ENCODE measurements around the gene MEP1B.
A peak's percentile ranks its signal among the peaks of the same experiment; 100 is the strongest.
"Not testable (repeated sequence)": the region's sequence is repeated elsewhere in the genome, so short reads cannot be mapped to it uniquely, and the experiment has no call there.

The MEP1B gene

DNA sequence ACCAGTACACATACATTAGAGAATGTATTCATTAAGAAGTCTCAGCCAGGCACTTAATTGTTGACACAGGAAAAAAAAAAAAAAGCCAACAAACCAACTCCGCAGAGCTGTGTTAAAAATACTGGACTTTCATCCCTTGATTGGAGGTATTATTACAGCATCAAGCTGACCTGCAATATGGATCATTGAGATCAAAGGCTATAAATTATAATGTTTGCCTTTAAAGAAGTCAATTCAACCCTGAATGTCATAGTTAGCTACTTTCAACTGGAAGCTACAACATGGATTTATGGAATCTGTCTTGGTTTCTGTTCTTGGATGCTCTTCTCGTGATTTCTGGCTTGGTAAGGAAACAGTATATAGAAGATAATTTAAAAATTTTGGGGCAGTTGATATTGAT is at the start of gene MEP1B:
MEP1B (plus strand) TSS at position 250 of the 400 bp plus-strand sequence; CDS start at position 282, 32 bp downstream.
- DNase-seq = no peak

GRCh38 chr18:32148185-32148870 is 41.5 kb upstream of the MEP1B start:
- DNase-seq = no peak

- DNase-seq = no peak
Measured at GRCh38 chr18:32152705-32153448, 37.0 kb upstream of the MEP1B start.

- no peak for DNase-seq
Measured at GRCh38 chr18:32156855-32157254, 33.0 kb upstream of the MEP1B start.

- no peak for DNase-seq
Measured at GRCh38 chr18:32157580-32157979, 32.3 kb upstream of the MEP1B start.

- DNase-seq = peak; percentile 25
Measured at GRCh38 chr18:32158108-32158624, 31.7 kb upstream of the MEP1B start.

DNA sequence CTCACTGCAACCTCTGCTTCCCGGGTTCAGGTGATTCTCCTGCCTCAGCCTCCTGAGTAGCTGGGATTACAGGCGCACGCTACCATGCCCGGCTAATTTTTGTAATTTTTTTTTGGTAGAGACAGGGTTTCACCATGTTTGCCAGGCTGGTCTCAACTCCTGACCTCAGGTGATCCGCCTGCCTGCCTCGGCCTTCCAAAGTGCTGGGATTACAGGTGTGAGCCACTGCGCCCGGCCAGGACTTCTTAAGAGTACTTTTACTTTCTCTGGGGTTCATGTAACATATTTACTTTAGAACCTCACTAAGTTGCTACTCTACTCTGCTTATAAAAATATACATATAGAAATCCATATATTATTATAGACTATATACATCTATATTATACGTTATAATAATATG is 31.2 kb upstream of the MEP1B start:
- not testable (repeated sequence) for DNase-seq

DNA sequence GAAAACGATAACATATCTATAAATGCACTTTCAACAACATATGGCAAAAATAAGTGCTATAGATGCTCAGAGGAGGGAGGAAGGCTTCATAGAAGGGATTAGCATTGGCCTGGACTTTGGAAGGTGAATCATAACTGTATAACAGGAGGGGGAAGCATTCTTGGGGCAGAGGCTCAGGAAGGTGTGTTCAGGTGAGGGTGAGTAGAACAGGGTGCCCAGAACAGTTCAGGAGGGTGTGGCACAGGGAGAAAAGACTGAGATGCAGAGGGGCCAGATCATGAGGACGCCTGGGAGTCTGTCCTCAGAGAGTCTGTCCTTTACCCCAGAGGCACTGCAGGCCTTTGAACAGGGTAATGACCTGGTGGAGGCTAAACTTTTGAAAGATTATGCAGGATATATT is 29.3 kb upstream of the MEP1B start:
- DNase-seq = no peak

DNA sequence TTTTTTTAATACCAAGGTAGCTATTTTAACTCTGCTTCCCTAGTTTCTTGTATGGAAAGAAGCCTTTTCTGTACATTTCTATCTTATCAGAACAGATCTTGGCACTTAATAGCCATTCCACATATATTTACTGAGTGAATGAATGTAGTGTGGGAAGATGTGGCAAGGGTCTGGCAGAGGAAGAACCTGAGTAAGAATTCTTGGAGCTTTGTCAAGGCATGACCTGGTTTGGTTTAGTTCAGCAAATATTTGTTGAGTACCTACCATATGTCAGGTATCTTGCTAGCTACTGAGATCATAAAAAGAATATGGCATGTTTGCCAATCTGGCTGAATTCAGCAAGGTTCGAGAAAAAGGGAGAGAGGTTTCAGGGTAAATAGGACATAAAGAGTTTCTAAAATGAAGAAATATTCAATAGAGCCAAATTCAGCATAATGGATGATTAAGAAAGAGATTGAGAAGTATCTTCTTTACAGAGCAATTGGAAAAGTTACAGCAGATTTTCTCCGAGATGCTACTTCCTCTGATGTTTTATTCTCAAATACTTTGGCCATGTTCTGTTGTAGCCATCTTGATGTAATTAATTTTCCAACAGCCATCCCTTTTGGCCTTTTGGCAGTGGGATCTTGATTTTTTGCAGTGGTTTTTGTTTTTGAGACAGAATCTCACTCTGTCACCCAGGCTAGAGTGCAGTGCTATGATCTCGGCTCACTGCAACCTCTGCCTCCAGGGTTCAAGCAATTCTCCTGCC is 21.7 kb upstream of the MEP1B start:
- no peak for DNase-seq

GRCh38 chr18:32173654-32174053 is 16.2 kb upstream of the MEP1B start:
- DNase-seq = no peak

DNA sequence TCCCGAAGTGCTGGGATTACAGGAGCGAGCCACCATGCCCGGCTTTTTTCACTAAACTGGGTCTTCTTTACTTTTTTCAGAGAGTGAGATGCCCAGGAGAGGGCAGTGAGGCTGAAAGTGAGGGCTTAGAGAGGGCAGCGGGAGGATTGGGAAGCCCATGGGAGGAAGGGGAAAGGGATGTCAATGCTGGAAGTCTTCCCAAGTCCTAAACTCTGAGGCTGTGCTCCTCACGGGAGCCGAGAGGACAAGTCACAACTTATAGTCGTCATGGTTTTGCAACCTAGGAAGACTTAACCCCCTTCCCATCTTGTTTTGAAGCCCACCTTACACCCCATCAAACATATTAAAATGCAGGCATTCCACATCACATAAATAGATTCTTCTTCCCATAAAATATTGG is 15.1 kb upstream of the MEP1B start:
- no peak for DNase-seq

- no peak for DNase-seq
Measured at GRCh38 chr18:32175265-32175664, 14.6 kb upstream of the MEP1B start.

DNA sequence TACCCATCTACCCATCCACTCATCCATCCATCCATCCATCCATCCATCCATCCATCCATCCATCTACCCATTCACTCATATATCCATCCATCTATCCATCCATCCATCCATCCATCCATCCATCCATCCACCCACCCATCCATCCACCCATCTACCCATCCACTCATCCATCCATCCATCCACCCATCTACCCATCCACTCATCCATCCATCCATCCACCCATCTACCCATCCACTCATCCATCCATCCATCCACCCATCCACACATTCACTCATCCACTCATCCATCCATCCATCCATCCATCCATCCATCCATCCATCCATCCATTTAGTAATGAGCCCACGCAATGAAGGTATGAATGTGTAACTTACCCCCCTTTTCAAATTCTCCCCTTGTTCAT is 13.1 kb upstream of the MEP1B start:
- DNase-seq = not testable (repeated sequence)

- no peak for DNase-seq
Measured at GRCh38 chr18:32177530-32177929, 12.3 kb upstream of the MEP1B start.

- no peak for DNase-seq
Measured at GRCh38 chr18:32183503-32183902, 6.3 kb upstream of the MEP1B start.

GRCh38 chr18:32190209-32190608 is 370 bp downstream of the MEP1B start:
- no peak for DNase-seq

DNA sequence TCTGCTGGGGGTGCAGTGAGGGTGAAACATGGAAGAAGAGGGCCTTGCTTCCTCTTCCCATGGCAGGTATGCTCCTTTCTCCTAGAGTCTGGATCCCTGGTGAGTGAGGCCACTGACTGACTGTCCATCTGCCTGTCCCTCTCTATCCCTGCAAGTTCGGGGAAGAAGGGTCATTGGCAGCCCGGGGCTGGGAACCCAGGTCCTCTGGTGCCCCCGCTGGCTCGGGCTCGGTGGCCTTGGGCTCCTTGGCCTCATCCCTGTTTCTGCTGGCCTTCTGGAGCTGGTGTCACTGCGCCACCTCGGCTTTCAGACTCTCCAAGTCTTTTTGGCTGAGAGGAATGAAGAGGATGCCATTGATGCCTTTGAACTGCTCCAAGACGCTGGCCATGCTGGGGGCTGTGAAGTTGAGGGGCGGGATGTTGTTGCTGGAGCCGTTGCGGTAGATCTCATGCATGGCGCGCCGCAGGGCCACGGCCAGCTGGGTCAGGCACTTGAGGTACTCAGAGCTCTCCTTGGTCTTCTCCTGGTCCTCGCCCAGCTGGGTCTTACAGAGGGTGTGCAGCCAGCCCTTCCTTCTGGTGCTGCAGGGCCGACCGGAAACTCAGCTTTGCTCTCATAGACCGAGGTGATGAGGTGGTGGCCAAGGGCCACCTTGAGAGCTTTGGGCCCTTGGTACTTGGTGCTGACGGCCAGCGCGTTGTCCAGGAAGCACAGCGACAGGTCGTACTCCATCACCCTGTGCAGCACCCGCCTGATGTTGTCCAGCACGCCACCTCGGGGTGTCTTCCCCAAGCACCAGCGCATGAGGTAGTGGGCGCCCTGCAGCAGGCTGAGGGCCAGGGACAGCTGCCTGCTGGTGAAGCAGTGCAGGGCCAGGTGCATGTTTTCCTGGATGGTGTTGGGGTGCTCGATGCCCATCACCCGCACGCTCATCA is 6.3 kb downstream of the MEP1B start:
- no peak for DNase-seq

DNA sequence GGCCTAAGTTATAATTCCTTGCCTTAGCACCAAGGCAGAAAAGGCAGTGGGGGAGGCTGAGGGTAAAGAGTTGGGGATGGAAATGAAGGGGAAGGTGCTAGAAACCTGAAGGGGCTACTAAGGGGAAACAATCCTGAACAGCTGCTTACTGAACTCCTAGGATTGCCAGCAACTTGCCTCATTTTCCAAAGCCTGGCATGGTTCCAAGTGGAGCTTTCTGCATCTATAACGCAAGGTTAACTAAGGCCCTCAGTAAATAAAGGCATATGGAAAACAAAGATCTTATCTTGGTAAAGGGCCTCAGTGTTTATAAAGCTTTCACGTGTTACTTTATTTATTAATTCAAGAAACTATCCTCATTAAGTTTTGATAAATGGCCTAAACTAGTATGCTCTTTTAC is 10.9 kb downstream of the MEP1B start:
- DNase-seq = no peak

GRCh38 chr18:32201948-32202672 is 12.3 kb downstream of the MEP1B start:
- no peak for DNase-seq

- DNase-seq = no peak
Measured at GRCh38 chr18:32208023-32208422, 18.2 kb downstream of the MEP1B start.

- no peak for DNase-seq
Measured at GRCh38 chr18:32208577-32208976, 18.7 kb downstream of the MEP1B start.

Data from SIG-M5 (cell line).